Measurements from ENCODE around the gene CACHD1.
"Not testable (repeated sequence)": the region's sequence is repeated elsewhere in the genome, so short reads cannot be mapped to it uniquely, and the experiment has no call there.

CACHD1 gene

DNA sequence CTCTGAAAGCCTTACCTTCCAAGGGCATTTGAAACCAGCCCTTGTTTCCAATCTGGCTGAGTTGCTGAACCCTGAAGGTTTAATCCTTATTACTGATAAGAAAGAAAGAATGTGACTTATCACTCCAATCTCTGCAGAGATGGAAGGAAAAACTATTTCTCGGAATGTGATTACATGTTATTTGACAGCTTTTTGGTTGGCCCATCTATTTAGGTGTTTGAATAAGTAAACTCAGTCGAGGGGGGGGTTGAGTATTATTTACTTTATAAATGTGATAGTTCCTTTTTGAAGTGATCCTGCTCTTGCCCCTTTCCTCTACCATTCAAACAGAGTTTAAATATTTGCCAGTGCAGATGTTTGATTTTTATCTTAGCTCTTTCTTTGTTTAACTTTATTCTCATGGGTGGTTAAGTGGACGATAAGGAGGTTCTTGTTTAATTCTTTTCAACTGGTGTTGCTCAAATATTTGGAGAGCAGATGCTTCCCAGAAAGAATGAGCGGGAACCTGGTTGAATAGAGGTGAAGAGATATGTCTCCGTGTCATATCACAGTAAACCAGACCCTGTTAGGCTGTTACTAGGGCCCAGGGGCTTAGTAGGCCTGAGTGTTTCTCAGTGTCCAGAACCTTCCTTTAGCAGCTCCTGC, 126.1 kb downstream of the CACHD1 start:
- Histone ChIP-seq H3K27ac (no peak overlapping the region), H3K4me3 (no peak overlapping the region)
- TF ChIP-seq, protein P1, sequence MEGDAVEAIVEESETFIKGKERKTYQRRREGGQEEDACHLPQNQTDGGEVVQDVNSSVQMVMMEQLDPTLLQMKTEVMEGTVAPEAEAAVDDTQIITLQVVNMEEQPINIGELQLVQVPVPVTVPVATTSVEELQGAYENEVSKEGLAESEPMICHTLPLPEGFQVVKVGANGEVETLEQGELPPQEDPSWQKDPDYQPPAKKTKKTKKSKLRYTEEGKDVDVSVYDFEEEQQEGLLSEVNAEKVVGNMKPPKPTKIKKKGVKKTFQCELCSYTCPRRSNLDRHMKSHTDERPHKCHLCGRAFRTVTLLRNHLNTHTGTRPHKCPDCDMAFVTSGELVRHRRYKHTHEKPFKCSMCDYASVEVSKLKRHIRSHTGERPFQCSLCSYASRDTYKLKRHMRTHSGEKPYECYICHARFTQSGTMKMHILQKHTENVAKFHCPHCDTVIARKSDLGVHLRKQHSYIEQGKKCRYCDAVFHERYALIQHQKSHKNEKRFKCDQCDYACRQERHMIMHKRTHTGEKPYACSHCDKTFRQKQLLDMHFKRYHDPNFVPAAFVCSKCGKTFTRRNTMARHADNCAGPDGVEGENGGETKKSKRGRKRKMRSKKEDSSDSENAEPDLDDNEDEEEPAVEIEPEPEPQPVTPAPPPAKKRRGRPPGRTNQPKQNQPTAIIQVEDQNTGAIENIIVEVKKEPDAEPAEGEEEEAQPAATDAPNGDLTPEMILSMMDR (IDR thresholded peaks at IDR 0.05), result no peak
- no peak for DNase-seq (ENCODE audit: low spot score)

DNA sequence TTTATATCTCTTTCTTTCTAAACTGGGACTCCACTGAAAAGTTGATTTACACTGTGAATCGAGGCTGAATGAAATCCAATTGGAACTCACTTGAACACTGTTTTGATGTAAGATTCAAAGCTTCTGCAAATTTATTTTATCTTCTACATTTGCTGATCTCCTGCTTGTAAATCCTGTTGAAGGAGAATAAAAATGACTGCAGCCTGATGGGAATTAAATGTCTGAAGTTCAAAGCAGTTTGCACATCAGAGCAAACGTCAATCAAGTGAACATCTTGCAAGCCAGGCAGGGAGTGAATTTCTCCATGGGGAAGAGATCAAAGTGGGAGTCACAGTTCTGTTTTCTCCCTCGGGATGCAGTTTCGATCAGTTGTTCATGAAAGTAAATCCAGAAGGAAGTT, 127.2 kb downstream of the CACHD1 start:
- DNase-seq (ENCODE audit: low spot score), result no peak
- no peak overlapping the region for H3K27ac ChIP-seq
- TF ChIP-seq, protein P1 (IDR thresholded peaks at IDR 0.05), result no peak
- H3K4me3 ChIP-seq, result no peak overlapping the region

DNA sequence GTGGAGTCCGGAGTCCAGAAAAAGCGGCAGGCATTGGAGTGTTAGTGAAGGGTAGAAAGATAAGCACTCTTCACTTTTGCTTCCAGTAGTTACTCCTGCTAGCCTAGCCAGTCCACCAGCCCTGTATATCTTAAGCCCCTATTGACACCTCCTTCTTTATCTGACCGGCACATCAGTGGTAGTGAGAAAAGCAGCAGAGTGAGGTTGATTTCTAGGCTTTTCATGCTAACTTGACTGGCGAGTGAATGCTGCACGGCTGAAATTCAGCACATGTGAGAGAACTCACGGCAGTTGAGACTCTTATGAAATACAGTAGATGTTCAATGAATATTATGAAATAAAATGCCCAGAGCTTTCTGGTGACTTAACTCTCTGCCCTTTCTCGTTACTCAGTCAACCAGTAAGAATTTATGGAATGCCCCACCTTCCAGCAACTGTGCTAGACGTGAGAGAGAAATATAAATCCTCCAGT, 128.2 kb downstream of the CACHD1 start:
- Histone ChIP-seq H3K4me3 (no peak overlapping the region), H3K27ac (no peak overlapping the region)
- DNase-seq (ENCODE audit: low spot score), result no peak
- TF ChIP-seq, protein P1 (IDR thresholded peaks at IDR 0.05), result no peak

DNA sequence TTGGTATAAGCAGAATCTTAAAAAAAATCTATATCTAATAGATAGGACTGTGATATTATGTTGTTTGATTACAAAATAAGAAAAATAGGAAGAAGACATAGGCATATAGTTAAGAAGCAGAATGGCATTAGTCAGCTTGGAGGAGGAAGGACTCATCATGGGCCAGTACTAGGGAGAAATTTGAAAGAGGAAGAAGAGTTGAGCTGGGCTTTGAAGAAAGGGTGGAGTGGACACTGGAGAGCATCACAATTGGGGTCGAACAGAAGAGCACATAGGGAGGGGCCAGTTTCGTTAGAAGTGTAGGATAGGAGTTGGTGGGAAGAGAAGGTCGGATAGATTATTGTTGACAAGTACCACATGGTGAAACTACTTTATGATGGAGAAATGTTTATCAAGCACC, 129.3 kb downstream of the CACHD1 start:
- no peak overlapping the region for H3K27ac ChIP-seq
- no peak for DNase-seq (ENCODE audit: low spot score)
- TF ChIP-seq, protein P1 (IDR thresholded peaks at IDR 0.05), result no peak
- no peak overlapping the region for H3K4me3 ChIP-seq

DNA sequence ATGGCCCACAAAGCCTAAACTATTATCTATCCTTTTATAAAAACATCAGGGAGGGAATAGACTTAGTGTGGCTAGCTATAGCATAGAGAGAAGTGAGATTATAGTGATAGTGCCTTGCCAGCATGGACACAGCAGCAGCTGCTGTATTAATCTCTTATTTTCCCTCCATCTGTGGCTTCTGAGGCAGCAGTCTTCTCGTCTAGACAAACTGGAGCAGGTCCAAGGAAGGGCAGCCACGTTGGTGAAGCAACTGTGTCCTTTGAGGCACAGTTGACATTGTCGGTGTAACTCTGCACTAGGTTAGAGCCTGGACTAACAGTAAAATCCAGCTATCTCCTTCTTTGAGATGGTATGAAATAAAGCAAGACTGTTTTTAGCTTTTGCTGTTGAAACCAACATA, 131.3 kb downstream of the CACHD1 start:
- Histone ChIP-seq H3K27ac (no peak overlapping the region), H3K4me3 (no peak overlapping the region)
- no peak for DNase-seq (ENCODE audit: low spot score)
- TF ChIP-seq, protein P1 (IDR thresholded peaks at IDR 0.05), result no peak

DNA sequence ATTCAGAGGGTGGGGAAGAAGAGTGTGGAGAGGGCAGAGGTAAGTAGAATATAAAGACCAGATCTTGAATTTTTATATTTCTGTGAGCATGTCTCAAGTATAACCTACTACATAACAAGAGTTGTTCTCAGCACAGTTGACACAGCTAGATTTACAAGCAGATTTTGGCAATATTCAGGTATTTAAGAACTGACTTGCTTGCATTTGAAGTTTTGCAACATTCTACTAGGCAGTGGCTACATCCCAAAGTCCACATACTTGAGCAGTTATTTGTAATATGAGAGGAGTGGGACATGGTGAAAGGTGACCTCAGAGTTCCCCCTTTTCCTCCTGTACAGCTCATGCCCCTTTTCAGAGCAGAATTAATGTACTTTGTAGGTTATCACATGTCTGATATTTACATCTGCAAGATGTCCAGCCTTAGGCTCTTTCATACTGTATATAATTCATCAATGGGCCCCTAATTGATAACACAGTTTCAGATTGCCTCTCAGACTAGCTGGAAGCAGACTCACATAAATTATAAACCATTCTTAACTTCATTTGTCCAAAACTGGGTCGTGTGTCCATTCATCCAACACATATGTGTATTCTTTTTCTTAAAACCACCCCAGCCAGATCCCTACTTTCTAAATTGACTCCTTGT, 138.2 kb downstream of the CACHD1 start:
- no peak for DNase-seq (ENCODE audit: low spot score)
- Histone ChIP-seq H3K27ac (no peak overlapping the region), H3K4me3 (no peak overlapping the region)
- TF ChIP-seq, protein P1 (IDR thresholded peaks at IDR 0.05), result no peak

DNA sequence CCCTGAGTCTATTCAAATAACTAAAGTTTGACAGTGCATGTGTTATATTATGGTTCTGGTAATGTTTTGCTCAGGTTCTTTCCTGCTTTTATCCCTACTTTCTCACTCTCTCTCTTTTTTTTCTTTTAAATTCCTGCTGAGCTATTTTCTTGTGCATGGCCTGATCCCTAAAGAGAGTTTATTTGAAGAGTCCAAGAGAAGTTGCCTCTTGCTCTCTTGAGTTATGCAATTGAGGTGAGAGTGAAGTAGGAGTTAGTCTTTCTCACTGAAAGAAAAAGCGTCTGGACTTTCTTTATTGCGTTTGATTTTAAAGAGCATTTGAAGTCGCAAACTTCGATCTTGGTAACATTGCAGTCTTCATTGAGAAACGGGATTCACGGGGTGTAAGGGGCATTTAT, 138.7 kb downstream of the CACHD1 start:
- no peak for DNase-seq (ENCODE audit: low spot score)
- H3K4me3 ChIP-seq, result no peak overlapping the region
- TF ChIP-seq, protein P1 (IDR thresholded peaks at IDR 0.05), result no peak
- no peak overlapping the region for H3K27ac ChIP-seq

DNA sequence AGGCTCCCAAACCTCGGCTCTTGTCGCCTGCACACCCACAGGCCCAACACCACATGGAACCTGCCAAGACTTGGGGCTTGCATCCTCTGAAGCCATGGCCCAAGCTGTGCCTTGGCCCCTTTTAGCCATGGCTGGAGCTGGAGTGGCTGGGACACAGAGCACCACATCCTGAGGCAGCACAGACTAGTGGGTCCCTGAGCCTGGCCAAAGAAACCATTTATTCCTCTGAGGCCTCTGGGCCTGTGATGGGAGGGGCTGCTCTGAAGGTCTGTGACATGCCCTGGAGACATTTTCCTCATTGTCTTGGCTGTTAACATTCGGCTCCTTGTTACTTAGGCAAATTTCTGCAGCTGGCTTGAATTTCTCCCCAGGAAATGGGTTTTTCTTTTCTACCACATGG, 141.0 kb downstream of the CACHD1 start:
- DNase-seq (ENCODE audit: low spot score); H3K27ac ChIP-seq; H3K4me3 ChIP-seq: not testable (repeated sequence)
